Panc1 (cell line): ENCODE data around the gene CDH6. TPM values are rescaled to one million over a fixed set of nuclear protein-coding genes. Genes with fewer than 3 reads are reported as not detected.

Experiments used
- ATAC-seq: fragments of 200-7000 bp; cut with Tn5 transposase; 2 replicates; pipeline ENCODE4 v1.9.1; 2020; ENCODE audit warnings: mild to moderate bottlenecking, moderate library complexity
- BruUV-seq: library from RNA; stranded (reverse); fragments of 400-500 nt; replicated peaks from 2 replicates; lab custom pipeline; 2021; lab: Mats Ljungman, UMichigan
- CTCF ChIA-PET: fragments of 300-600 bp; sonication (Branson Sonifier 250); formaldehyde crosslinking; loops from one replicate; lab custom pipeline; 2022; ENCODE audit warnings: antibody characterized with exemption; lab: Charles Lee
- POLR2A ChIA-PET: fragments of 300-600 bp; sonication (Branson Sonifier 250); formaldehyde crosslinking; loops from one replicate; lab custom pipeline; 2022; ENCODE audit warnings: antibody characterized with exemption; lab: Charles Lee
- DNase-seq: peaks from one replicate; pipeline ENCODE4 v3.0.0-alpha.2; 2010; ENCODE audit warnings: low read depth, low spot score
- H3K27ac ChIP-seq: 2 replicates; pipeline ENCODE4 v1.5.1; 2011; ENCODE audit warnings: mild to moderate bottlenecking, low read length, inconsistent platforms
- H3K27me3 ChIP-seq: fragments of 200-500 bp; sonication (Bioruptor generic); 2 replicates; pipeline ENCODE4 v1.6.0; 2014; ENCODE audit warnings: low read length, inconsistent platforms; ENCODE audit not compliant: control insufficient read depth, insufficient read depth
- H3K36me3 ChIP-seq: fragments of 200-500 bp; sonication (Bioruptor generic); 2 replicates; pipeline ENCODE4 v1.5.1; 2014; ENCODE audit warnings: inconsistent platforms, mild to moderate bottlenecking, low read length, moderate library complexity; ENCODE audit not compliant: control insufficient read depth, insufficient read depth
- H3K4me1 ChIP-seq: 2 replicates; pipeline ENCODE4 v1.5.1; 2011; ENCODE audit warnings: inconsistent platforms, mild to moderate bottlenecking, low read length, moderate library complexity; ENCODE audit not compliant: control insufficient read depth, insufficient read depth
- H3K4me3 ChIP-seq, 2 experiments: 2 replicates each; pipeline ENCODE4 v1.5.1; 2011 to 2012; ENCODE audit warnings: low read depth in 2 of 2, low read length in 2 of 2, mild to moderate bottlenecking in 2 of 2, inconsistent platforms in 1 of 2, moderate library complexity in 1 of 2
- H3K9me3 ChIP-seq: fragments of 200-500 bp; sonication (Bioruptor generic); 2 replicates; pipeline ENCODE4 v1.5.1; 2014; ENCODE audit warnings: low read depth, mild to moderate bottlenecking, inconsistent platforms, low read length, moderate library complexity; ENCODE audit not compliant: control insufficient read depth, insufficient read depth
- CTCF ChIP-seq: fragments of 450-650 bp; IDR thresholded peaks from 2 replicates; pipeline ENCODE4 v1.5.1; 2017; ENCODE audit warnings: mild to moderate bottlenecking
- POLR2AphosphoS5 ChIP-seq: IDR thresholded peaks from 2 replicates; pipeline ENCODE4 v1.6.1; 2012; ENCODE audit warnings: mild to moderate bottlenecking, low read depth, low read length, moderate library complexity
- REST ChIP-seq, 2 experiments: IDR thresholded peaks; 2 replicates each; pipeline ENCODE4 v1.6.1; 2011 to 2012; ENCODE audit warnings: low read depth in 2 of 2, control low read depth in 1 of 2, low read length in 1 of 2, mild to moderate bottlenecking in 1 of 2, moderate library complexity in 1 of 2; ENCODE audit not compliant: insufficient read depth in 1 of 2
- SIN3A ChIP-seq: IDR thresholded peaks from 2 replicates; pipeline ENCODE4 v1.6.1; 2012; ENCODE audit warnings: low read depth, mild to moderate bottlenecking, low read length, moderate library complexity, borderline replicate concordance; ENCODE audit not compliant: insufficient read depth
- TCF7L2 ChIP-seq: IDR thresholded peaks from 2 replicates; pipeline ENCODE4 v1.6.1; 2011; ENCODE audit warnings: mild to moderate bottlenecking, low read depth, low read length, inconsistent platforms
- in situ Hi-C: cut with HindIII; loops from 2 replicates; pipeline ENCODE4 v1.10.0; 2016; ENCODE audit warnings: low sequenced_read_pairs, low pct_unique_long_range_greater_than_20kb
- intact Hi-C: fragments of 100-400 bp; cut with micrococcal nuclease; formaldehyde crosslinking; loops from one replicate; pipeline ENCODE4 v1.10.0; 2022; ENCODE audit not compliant: unreplicated experiment
- total RNA-seq: library from RNA; stranded (reverse); gene quantifications from one replicate; pipeline ENCODE4 v1.2.1, GENCODE V29; 2021; ENCODE audit not compliant: unreplicated experiment

CDH6 gene
- total RNA-seq, 1 experiment from 2014 or later, result 0.36 TPM

- no peak for DNase-seq
- Histone ChIP-seq H3K27ac (no peak overlapping the region), H3K4me3 (no peak overlapping the region), H3K9me3 (no peaks in the 10 kb centered on the region), H3K4me1 (no peaks in the 10 kb centered on the region), H3K36me3 (no peaks in the 10 kb centered on the region), H3K27me3 (no peaks in the 10 kb centered on the region; the same call in 1 of the 2 replicates)
- TF ChIP-seq POLR2AphosphoS5 (no peak), REST (IDR thresholded peaks at IDR 0.05; ENCODE audit: insufficient read depth in 1 of 2, low read depth in 2 of 2, low read length in 1 of 2) (no peak), SIN3A (no peak), TCF7L2 (no peak), CTCF (no peak)
- in situ Hi-C loops, result no loop called here
- BruUV-seq, result no TSS peak
- intact Hi-C loops, result no loop called here
- ATAC-seq, result no peak
- ChIA-PET CTCF (no interaction called here), POLR2A (no interaction called here)
Observed at GRCh38 chr5:31365776-31366175, 172.3 kb downstream of the CDH6 start.

GRCh38 chr5:31366941-31367340, 173.5 kb downstream of the CDH6 start:
- in situ Hi-C loops, result no loop called here
- TF ChIP-seq REST (IDR thresholded peaks at IDR 0.05; ENCODE audit: insufficient read depth in 1 of 2, low read depth in 2 of 2, low read length in 1 of 2), result no peak
- no peak for TF ChIP-seq SIN3A
- TF ChIP-seq TCF7L2, result no peak
- TF ChIP-seq CTCF, result no peak
- TF ChIP-seq POLR2AphosphoS5, result no peak
- ChIA-PET CTCF (no interaction called here), POLR2A (no interaction called here)
- DNase-seq (no peak), ATAC-seq (no peak)
- no peaks in the 10 kb centered on the region for H3K4me1 ChIP-seq
- H3K36me3 ChIP-seq, result no peaks in the 10 kb centered on the region
- intact Hi-C loops, result no loop called here
- H3K27me3 ChIP-seq, result peaks cover 2% of the 10 kb centered on the region; the same call in 1 of the 2 replicates
- no peaks in the 10 kb centered on the region for H3K9me3 ChIP-seq
- no peak overlapping the region for H3K27ac ChIP-seq
- BruUV-seq, result no TSS peak
- no peak overlapping the region for H3K4me3 ChIP-seq
